H4 (cell line): ENCODE measurements around the gene CPVL. TPM values are rescaled to one million over a fixed set of nuclear protein-coding genes. Genes with fewer than 3 reads are reported as not detected.

Source experiments
- DNase-seq: peaks from one replicate; pipeline ENCODE4 v3.0.0-alpha.2; 2015; ENCODE audit warnings: low spot score
- total RNA-seq: library from RNA; depleted of rRNA; stranded (reverse); fragments of >200 nt; shearing (Covaris generic); gene quantifications from 2 replicates; pipeline ENCODE4 v1.2.3, GENCODE V29; 2014

The CPVL gene
- total RNA-seq, 1 experiment from 2014 or later, result 113 TPM

DNA sequence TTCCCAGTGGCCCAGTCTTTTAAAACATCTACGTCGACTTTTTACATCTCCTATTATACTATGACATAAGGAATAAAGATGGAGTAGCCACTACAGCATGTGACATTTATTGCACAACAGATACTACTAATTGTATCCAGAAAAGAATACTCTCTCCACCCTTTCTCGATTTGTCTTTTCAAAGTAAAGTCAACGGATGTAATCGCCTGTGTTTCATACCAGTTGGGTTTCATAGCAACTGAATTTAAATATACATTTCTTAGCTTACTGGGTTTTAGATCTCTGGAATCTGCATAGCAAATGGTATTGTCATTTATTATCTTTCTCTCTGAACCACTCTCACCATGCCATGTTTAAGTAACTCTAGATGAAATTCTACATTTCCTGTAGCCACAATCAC is 101.8 kb downstream of the CPVL start:
- DNase-seq, result no peak

DNA sequence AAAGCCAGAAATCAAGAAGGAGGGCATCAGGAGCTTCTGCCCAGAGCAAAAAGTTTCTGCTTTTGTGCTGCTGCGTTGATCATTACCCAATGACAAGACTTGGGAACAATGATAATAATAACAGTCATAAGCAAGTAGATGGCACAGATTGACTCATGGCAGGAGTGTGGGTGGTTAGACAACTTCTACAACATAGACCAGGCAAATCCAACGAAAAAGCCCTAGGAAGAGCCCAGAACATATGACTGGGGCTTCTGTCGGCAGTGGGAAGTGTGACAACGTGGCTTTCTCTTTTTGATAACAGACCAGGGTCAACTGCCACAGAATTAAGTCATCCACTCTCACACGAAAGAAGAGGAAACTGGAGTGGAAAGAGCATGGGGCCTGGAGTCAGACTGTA is 102.8 kb downstream of the CPVL start:
- no peak for DNase-seq

DNA sequence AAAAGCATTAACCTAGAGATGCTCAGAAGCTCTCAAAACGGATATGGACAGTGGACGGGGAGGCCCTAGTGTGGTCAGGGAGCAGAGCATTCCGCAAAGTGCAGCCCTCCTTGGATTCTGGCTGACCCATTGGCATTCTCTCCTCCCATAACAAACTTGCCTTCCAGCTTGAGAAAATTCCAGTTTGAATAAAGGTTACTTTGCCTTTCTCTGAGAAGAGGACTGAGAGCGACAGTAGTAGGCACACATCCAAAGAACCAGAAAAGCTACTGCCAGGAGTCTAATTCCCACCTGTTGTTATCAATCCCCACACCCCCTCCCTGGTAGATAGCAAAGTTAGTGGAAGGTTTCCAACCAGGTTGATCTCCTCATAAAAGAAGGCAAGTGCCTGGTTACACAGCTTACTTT is 103.5 kb downstream of the CPVL start:
- DNase-seq, result no peak

DNA sequence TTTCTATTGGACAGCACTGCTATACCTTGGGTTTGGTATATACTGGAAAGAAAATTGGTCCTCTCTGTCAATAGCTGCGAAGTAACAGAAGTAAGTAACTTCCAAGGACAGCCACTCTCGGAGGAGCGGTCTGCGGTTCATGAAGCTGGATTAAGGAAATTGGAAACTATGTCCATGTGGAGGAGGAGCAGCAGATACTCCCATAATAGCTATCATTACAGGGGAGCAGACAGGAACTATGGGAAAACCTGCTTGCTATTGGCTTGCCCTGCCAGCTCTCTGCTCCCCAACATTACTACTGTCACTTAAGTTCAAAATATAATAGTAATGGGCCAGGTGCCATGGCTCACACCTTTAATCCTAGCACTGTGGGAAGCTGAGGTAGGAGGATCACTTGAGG is 104.3 kb downstream of the CPVL start:
- no peak for DNase-seq

DNA sequence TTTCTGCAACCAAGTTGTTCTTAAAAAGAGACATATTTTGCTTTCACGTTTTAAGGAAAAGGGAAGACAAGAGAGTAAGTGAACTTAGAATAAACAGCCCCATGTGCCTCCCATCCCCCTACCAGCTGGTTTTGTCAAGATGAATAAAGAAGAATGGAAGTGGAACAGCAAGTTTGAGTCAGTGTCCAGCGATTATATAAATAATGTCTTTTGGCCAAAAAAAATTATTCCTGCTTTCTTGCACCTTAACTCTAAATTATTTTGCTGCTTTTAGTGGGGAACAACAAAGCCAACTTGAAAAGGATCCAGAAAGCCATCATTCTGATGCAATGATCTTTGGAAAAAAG is 105.8 kb downstream of the CPVL start:
- DNase-seq, result no peak

DNA sequence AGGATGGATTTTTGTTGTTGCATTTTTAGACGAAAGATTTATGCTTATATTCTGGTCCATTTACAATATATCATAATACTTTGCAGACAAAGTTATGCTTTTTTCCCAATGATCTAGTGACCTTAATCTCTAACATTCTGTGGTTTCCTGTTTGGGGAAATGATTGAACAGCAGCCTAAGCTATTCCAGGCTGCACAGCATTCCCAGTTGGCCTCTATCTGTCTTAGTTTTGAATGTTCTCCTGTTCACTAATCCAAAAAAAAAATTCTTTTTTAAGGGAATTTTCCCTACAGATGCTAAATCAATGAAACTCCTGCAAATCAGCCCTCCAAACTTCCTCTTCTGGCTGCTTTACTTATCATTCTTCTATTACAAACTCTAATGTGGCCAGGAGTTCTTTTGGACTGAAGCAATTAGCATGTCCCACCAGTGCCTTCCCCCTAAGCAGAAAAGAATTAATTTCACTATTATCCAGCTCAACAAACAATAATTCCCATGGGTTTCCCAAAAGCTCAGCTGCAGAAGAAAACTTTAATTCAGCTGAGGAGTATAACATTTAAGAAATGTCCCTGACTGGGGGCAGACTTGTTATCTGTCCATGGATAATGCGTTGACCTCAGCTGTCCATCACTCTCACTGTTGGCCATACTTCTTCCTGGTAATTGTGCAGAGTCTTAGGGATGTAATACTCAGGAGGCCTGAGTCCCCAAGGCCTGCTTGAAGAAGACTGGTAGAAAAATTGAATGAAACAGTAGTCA is 106.3 kb downstream of the CPVL start:
- no peak for DNase-seq

DNA sequence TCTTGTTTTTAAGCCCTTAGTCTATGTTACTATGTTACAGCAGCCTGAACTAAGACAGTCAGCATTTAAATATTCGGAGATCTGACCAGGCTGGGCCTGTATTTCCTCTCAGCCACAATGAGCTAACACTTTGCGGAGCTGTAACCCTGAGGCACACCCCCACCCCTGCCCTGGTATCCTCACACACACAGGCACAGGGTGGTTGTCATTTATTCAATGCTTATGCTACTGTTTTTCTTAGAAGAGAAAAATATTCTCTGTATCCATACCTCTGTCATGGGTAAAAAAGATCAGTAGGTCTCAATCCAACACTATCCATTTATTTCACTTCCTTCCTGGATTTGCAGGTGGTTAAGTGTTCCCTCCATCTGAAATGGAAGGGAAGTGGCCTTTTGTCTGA is 107.9 kb downstream of the CPVL start:
- no peak for DNase-seq

DNA sequence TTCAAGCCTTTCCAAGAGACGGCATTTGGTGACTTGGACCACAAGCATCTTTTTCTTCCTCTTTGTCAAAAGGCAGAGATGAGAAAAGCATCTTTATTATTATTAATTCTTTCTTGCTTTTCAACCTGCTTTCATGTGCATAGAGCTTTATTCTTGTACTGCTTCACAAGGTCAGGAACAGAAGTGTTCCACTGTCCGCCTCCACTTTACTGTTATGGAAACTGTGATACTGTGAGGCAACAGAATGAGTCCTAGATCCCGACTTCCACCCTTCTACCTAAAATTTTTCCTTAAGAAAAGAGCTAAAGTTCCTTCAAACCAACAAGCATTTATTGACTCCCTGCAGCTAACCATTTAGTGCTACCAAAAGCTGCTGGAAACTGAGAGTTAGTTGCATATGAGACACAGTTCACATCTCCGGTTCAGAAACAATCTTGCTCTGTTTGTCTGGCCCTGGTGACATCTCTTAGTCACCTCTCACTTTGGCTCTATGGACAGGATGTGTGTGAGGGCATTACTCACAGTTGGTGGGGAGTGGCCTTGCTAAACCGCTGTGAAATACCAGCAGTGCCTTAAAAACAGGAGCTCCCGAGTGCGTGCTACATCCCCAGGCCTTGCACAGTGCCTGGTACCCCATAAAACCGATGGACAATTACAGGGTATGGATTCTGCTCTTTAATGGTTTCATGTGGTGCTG is 111.1 kb downstream of the CPVL start:
- DNase-seq, result peak; percentile 96

DNA sequence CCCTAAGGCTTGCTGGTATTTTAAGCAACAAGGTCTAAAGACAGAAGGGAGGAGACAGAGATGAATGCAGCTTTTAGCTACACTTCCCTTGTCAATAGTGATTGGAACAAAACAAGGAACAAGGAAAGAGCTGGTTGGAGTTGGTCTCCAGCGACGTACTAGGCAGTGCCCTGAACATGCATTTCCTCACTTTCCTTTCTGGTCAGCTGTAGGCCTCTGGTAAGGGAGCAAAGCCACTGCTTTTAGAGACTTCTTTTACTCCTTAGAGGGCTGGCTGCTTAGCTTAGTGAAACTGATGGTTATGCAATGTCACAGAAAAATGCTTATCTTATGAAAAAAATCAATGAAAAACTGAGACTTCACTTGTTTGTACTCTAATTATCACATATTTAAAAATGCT is 112.8 kb downstream of the CPVL start:
- DNase-seq, result no peak

DNA sequence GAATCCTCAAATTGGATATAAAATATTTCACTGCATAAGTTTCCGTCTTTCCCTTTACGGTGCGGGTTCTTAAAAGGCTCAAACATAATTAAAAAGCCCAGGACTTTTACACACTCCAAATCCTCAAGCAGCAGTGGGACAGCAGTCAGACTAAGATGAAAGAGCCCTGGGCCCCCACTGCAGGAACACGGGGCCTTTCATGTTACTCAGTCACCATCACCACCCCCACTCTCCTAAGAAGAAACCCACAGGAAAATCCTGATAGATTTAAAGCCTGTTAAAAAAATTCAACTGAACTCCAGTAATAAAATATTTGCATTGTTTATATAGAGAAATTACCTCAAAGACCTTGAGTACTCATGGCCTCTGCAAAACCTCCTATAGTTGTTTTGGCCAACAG is 114.2 kb downstream of the CPVL start:
- DNase-seq, result no peak

DNA sequence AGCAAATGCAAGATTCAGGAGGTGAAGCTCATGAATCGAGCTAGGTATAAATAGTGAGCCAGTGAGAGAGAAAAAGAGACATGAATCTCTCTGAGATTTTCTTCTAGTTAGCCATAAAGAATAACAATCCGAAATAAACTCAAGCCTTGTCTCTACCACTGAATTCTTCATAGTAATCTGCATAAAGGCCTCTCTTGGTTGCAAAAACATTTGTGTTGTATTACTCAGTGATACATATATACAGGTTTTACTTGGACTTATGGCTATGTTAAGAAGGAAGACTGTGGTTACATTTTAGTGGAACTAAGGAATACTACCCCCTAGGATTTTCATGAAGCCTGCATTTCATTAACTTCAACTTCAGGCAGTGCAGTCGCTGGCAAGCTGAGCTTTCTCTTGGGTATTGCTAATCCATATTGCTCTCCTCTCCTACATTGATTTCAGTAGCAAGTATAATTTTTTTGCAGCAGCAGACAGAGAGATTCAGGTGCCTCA is 115.5 kb downstream of the CPVL start:
- DNase-seq, result no peak

DNA sequence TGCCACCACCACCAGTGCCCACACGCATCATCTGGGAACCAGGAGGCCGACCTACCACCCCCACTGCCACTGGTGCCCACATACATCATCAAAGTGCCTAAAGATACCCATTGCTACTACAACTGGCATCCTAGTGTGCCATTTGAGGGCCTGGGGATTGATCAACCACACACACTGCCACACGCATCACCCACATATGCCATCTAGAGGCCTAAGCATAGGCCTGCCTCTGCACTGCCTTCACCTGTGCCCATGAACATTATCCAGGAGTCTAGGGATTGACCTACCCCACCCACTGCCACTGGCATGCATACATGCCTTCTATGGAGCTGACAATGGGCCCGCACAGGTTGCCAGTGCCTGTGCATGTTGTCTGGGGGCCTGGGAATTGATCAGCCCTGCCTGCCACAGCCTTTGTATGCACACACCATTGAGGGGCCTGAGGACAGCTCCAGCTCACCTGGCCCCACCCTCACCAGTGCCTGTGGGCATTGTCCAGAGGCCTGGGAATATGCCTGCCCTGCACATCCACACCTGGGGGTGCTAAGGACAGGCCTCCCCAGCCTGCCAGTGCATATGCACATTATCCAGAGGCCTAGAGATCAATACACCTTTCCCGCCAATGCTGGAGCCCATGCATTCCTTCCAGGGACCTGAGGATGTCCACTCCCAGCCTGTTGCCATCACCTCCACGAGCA is 123.9 kb downstream of the CPVL start:
- no peak for DNase-seq

DNA sequence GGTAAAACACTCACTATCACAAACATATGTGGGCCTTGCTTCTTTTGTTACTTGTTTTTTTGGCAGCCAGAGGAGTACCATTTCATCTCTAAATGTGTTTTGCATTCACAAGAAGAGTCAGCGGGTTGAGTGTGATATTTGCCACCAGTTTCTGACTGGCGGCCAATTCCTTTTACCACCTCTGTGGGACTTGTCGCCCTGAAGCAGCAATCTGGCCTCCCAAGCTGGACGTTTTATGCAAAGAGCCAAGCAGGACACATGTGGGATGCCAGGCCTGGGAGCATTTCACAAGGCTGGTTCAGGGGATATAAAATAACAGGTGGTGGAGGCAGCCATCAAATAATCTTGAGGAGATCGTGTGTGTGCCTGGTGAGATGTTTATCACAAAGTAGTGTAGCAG is 126.4 kb downstream of the CPVL start:
- DNase-seq, result no peak

DNA sequence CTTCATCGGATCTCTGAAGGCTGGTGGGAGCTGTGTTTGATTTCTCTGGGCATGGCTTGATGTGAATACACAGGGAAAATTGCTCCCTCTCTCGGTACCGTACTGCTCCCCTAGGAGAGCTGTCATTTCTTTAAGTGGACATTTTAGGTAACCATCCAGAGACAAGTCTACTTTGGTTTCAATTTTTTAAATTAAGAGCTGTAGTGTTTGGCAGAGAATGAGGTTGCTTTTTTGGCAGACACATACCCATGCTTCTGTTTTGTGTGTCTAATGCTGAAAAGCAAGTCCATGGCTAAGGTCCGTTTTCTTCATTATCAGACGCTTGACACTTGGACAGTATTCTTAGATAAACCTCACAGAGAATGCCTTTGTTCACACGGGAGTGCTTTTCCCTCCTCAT is 127.0 kb downstream of the CPVL start:
- no peak for DNase-seq

DNA sequence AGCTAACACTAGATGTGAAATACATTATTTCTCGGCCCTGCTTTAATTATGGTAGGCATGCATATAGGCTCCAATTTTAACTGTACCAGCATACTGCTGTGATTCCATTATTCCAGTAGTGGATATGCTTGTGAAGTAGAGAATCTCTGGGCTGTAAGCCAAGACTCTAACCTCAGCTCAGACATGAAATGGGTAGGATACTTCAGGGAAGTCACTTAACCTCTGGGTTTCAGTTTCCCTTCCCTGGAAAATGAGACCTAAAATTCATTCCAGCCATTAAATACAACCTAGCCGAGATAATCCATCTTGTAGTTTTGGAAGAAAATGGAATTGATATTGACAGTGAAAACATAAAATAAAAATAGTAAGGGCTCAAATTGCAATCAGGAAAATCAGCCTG is 128.6 kb downstream of the CPVL start:
- peak; percentile 90 for DNase-seq

DNA sequence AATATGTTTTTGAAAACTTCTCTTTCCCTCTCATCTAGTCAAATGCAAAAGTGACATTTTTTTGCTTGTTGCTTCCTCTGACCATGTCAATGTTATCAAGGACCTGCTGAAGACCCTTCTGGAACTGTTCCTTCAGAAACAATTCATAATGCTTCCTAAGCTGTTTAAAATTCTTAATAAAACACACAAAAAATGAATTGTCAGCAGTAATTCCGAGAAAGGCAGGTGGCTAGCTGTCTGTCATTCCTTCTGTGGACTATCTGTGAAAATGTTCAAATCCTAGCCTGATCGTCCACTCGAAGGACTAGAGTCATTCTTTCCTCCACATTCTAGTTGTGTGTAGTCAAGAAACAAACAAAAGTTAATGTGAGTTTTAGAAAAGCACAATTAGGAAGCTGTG is 131.6 kb downstream of the CPVL start:
- no peak for DNase-seq

DNA sequence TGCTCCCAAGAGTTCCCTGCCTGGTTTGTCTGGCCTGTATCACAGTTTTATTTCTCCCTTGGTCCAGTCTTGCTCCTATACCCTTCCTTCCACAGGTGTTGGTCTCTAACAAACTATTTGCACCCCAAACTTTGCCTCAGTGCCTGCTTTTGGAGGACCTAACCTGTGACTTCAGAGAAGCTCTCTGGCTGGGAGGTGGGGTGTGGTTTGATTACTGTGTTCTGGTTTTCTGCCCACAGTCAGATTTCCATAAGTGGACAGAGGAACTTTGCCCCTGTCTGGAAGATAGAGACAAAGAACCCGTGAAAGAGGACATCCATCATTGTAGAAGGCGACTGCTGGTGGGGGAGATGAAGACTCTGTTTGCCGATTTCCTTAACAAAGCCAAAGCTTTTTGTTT is 132.4 kb downstream of the CPVL start:
- DNase-seq, result no peak

DNA sequence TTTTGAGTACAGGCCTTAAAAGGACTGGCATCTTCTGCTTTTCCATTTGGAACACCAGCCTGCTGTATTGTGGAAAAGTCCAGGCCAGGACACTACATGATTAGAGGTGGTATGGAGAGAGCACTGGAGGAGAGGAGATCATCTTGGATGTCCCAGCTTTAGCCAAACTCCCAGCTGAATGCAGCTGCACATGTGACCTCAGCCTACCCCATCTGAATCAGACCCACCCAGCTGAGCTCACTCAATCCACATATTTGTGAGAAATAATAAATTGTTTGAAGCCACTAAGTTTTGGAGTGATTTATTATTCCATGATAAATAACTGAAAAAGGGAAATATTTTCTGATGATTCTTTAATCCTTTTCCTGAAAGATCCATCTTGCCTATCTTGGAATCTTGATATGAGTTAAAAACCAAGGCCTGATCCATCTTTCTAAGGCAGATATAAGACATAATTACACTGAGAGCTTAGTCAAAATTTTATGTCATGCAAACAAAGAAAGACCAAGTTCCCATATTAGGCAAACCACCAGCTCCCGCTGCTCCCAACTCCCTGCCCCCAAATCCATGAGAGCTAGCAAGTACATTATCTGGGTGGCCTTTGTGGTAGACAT is 133.1 kb downstream of the CPVL start:
- DNase-seq, result no peak

DNA sequence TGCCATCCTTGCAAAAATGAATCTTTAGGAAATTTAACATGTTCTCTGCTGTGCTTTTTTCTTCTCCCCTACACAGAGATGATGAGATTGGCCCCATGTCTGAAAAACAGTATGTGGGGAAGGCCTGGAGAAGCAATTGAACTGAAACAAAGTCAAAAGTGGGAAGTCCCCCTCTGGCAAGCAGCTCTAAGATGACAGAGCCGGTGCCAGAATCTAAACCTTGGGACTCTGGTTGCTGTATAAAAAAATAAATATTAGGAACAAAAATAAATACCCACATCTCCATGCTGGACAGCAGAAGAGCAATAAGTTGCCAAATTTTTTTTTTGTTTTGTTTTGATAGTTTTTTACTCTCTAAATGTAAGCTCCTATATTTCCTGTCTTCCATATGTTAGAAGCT is 136.4 kb downstream of the CPVL start:
- no peak for DNase-seq

DNA sequence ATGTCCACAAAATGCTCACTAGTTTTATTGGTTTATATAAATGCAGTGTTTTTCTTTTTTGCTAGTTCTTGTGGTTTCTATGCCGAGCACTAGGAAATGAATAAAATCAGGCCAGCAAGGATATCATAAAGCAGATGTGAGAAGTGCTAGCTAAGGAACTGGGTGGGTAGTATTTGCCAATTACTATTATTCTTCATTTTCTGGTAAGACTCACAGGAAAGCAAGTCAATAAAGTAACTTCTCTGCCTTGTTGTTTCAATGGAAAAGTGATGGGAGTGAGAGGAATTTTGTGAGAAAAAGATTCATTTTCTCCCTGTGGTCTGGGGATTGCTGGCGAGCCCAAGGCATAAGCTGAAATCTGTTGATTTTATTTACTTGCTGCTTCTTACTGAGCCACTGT is 137.7 kb downstream of the CPVL start:
- no peak for DNase-seq

DNA sequence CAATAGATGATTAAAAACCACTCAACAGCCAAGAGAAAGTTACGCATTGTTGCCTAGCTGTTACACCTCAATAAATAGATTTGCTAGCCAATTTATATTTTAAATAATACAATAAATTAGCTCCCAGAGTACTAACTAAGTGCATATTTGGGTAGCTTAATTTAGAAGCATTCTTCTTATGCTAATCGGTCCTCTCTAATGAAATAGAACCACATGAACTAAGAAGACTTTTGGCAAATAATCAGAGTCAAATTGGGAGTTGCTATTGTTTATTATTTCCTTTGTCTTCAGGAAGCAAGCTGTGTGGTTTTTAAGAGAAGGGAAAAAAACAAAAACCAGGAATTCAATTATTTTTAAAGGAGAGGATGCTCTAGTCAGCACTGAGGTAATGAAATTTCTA is 139.2 kb downstream of the CPVL start:
- DNase-seq, result no peak

DNA sequence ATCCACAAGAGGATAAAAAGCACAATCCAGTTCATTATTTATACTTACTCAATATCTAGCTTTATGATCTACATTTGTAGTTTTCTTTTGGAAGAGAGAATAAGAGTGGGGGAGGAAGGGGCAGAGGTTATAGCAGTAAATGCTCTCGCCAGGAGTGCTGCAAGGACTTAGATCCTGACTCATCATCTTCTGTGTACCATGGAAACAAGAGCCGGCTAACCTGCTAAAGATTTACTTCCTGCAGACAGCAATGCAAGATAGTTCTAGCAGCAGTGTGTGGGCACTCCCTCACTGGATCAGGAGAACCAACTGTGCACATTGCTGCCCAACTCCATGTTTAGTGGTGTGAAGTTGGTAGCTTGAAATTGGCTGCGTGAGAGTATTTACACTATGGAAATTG is 140.5 kb downstream of the CPVL start:
- peak; percentile 53 for DNase-seq

DNA sequence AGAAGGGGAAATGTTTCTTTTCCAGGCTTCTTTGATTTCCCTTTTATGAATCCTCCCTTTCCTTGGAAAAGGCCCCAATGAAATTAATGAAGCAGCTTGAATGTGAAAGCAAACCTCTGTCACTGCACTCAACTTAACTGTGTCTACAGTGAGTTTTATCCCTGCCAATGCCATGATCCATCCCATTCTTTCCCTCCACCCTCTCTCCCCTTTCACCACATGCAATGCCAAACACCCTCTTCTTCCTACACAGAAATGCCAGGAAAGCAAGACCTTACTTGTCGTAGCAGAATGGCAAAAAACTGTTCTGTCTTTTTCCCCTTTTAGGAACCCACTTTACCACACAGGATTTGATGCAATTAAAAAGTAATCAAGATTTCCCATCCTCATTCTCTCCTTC is 140.9 kb downstream of the CPVL start:
- no peak for DNase-seq
